GM21529 (cell line): ENCODE measurements around the gene HOXA4.

Experiments used
- ATAC-seq: cut with Tn5 transposase; IDR thresholded peaks from one replicate; pipeline ENCODE4 v1.9.1; 2021; ENCODE audit not compliant: unreplicated experiment

The HOXA4 gene

DNA sequence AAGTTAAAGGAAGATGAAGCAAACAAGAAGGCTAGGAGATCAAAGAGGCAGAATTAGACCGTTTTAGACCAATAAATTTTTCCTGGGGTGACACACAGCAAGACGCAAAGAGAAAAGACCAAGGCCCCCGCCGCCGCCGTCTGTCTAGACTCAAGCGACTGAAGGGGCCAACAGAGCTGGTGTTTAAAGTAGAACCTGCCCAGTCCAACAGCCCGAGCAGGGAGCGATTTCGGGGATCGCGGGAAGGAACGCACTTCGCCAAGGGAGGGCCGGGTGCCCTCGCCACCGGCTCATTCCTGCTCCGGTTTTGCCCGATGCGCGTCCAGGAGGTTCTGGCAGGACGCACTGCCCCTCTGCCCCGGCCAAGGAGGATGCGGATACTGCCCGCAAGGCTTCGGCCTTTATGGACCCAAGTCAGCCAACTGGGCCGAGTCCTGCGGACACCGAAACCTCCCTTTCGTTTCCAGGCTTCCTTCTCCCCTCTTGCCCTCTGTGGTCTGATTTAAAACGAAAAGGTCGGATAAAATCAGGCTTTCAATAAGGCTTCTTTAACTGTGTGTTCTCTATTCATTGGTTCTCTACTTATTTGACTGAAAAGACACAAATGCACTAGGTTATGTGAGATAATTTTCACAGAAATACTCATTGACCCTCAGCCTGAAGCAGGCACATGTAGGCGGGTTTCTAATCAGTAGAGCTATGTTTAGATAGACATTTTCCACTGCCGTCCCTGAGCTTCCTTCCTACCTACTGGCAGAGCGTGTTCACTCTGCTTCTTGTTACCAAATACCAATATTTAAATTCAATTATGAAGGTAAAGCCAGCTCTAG is 28.1 kb upstream of the HOXA4 start:
- ATAC-seq, result no peak

DNA sequence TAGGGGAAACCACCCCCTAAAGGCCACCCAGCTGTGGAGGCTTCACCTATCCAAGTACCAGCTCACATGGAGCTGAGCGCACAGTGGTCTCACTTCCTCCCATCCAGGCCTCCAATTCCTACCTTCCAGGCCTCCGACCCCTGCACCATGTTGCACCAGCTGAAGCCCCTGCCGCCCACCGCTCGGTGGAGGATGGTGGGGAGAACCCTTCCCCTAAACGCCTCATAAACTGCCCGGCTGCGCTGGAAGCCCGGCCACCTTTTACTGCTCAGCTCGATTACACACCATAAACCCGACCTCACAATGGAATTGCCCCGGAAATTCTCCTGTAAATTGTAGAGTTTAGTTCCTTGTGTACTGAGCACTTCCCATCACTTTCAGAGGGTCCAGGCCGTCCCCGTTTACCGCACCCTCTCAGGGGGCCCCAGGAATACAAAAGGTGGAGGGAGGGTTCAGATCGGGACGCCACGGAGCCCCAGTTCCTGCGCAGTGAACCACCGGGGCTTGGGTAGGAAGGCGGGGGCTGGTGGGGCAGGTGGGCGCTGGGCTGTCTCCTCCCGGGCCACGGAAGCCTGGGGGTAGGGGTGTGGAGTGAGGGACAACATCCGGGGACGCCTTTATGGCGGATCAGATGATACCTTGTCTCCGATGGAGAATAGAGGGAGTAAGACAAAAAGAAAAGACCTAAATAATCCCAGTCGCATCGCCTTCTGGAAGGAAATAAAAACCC is 27.3 kb upstream of the HOXA4 start:
- ATAC-seq, result no peak

DNA sequence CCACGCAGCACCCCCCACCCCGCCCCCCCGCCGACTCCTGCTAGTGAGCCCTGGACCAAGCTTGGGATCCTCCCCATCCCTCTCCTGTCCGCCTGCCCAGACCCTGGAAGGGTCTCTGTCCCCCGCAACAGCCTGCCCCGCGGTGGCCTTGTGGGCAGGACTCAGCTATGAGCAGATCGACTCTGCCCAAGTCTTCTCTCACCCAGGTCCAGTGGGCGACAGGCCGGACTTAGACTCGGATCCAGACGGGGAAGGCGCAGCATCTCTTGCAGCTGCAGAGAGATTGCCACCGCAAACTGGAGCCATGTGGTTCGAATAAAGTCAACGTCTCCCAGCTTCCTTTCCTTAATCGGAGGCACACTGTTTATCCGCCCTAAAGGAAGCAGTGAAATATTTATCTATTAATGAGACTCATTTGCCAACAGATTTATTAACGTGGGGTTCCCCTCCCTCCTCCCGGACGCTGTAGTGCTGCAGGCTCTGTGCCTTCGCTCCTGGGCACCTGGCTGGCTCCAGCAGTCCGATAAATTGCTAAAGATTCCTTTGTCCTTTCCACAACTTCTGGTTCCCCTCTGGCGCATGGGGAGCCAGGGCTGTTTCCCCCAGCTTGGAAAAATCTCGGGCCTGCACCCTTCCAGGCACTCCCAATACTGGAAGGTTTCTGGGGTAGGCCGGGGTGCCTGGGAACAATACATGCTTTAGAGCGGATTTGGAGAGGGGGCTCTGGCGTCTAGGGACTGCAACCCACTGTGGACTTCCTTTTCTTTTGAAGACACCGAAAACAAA is 26.6 kb upstream of the HOXA4 start:
- ATAC-seq, result no peak

DNA sequence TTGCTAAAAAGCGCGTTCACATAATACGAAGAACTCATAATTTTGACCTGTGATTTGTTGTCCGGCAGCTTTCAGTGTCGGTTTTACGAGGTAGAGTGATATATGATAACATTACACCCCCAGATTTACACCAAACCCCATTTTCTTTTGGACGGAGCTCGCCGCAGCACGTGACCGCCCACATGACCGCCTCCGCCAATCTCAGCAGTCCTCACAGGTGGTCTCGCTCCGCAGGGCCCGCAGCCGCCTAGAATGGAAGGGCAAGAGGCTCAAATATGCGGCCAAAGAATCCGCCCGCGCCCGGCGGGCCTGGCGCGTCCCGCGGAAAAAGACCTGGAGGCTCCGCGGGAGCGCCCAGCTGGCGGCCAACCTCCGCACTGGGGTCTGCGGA is 25.9 kb upstream of the HOXA4 start, which contains the start of gene HOXA7:
HOXA7 (minus strand) TSS at position 168 of the 391 bp plus-strand sequence; CDS start at position 38, 130 bp downstream.
- ATAC-seq, result no peak

DNA sequence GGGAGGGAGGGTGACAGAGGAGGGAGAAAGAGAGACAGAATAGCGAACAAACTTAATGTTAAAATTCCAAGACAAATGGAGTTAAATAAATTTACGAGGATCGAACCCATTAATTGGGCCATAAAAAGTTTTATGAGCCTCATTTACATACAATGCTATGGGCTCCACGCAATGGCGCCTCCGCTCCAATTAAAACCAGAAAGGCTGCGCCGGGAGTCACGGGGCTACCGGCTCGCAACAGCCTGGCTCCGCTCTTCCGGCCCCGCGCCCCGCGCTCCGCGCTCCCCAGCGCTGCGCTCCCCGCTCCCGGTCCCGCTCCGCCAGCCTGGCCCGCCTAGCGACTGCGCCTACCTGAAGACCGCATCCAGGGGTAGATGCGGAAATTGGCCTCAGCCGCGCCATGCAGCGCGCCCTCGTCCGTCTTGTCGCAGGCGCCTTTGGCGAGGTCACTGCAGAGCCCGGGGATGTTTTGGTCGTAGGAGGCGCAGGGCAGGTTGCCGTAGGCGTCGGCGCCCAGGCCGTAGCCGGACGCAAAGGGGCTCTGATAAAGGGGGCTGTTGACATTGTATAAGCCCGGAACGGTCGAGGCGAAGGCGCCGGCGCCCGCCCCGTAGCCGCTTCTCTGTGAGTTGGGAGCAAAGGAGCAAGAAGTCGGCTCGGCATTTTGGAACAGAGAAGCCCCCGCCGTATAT is 25.4 kb upstream of the HOXA4 start:
- ATAC-seq, result no peak

DNA sequence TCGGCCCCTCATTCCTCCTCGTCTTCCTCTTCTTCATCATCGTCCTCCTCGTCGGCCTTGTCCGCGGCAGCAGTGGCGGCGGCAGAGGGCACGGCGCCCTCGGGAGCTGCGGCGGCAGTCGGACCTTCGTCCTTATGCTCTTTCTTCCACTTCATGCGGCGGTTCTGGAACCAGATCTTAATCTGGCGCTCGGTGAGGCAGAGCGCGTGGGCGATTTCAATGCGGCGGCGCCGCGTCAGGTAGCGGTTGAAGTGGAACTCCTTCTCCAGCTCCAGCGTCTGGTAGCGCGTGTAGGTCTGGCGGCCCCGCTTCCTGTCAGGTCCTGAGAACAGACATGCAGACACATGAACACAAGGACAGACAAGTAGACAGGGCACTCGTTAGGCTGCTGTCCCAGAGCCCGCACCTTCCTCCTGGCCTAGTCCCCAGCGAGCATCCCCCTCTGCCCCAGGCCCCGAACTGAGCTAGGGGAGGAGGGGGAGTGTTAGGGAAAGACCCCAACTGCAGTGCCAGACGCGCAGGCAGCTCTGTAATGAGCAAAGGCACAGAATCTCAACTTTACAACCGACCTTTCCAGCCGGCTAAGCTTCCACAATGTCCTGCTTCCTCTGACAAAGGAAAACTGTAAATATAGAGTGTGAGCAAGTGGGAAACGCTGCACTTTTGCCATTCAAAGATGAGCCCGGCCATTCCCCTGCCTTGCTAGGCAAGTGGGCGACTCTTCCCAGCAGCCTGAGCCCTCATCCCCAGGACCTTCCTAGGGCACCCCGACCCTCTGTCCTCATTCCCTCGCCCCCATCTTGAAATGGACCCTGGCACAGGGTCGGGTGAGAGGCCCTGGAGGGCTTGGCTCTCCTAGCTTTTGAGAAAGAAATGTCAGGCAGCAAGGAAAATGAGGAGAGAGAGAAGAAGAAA is 24.6 kb upstream of the HOXA4 start:
- ATAC-seq, result no peak

DNA sequence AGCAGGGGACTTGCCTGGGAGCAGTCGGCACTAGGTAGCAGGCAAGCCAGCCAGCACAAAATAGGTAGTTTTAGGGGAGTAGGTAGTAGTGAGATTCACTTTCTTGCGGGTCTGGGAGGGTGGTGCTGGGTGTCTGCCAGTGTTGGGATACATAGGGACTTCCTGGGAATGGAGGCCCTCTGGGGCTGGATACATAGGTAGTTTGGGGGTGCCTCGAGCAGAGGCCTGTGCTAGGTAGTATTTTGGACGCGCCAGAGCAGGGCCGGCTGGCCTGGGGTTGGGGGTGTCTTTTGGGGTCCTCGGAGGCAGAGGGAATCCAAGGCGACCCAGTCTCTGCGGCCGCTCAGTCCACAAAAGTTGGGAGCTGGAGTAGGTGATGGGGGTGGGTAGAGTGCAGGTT is 23.8 kb upstream of the HOXA4 start:
- no peak for ATAC-seq

DNA sequence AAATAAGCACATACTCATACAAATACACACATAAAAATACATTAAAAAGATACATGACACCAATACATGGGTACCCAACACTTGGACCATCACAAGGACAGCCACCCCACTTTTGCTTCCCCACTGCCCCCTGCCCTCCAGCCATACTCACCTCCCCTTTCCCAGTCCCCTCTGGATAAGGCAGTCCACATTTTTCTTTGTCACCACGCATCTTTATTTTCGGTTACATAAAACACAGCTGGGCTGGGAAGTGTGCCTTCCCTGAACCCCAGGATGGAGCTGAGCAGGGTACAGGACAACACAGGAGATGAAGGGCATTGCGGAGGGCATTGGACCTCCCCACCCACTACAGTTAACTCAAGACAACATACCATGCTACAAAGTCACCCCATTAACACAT is 23.0 kb upstream of the HOXA4 start:
- no peak for ATAC-seq

DNA sequence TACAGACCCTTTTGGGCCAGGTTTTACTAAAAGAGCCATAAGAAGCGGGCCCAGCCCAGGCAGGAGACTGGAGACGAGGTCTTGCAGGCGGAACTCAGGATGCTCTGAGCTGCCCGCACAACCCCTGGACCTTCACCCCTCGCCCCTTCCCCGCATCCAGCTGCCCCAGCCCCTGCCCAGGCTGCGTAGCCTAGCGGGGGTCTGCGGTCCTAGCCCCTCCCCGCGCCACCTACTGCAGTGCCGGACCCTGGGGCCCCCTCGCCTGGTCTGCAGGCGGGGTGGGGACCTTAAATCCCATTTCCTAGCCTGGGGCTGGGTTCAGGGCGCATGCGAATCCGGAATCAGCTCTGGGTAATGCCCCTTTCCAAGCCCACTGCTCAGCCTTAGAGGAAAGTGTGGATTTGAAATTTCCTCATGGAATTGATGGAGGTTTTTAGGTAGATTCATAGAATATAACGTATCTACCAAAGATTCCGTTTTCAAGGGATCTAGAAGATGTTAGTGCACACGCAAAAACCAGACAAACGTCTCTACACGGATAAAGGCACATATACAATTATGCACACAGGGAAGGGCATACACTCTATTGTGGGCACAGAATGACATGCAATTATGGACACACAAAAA is 22.4 kb upstream of the HOXA4 start:
- ATAC-seq, result no peak

DNA sequence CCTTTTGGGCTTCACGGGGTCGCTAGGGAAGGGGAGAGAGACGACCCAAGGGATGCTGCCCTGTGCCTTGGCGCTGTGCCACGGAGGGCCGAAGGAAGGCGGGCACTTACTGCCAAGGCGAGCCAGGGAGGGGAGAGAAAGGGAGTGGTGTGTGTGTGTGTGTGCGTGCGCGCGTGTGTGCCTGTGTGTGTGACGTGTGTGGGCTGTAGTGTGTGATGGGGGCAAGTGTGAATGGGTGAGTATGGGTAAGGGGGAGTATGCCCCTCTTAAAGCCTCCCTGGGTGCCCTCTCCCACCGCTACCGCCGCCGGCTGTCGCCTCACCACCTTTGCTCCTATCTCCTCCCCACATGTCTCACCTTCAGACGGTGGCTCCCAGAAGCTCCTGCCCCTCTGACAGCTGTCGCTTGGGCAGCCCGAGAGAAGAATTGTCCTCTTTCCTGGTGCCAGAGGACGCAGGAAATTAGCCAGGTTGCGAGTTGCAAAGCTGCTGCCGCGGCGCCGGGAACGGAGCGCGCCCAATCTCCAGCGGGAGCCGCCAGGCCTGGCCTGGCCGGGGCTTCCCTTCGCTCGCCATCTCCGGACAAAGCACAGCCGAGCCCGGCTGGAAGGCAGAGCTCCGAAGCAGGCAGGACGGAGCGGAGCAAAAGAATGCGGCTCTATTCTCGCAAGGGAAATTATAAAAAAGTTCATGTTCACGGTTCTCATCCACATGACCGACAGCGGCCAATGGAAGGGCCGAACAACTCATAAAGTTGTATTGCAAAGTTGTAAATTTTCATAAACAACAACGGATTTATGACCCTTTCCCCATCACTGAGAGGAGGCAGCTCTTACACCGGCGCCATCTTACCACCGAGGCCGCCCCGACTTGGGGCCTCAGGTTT is 21.6 kb upstream of the HOXA4 start, which contains the start of gene HOXA3:
HOXA3 (minus strand) TSS at position 653 of the 885 bp plus-strand sequence. CDS start 41,943 bp downstream, outside the sequence.
- no peak for ATAC-seq

DNA sequence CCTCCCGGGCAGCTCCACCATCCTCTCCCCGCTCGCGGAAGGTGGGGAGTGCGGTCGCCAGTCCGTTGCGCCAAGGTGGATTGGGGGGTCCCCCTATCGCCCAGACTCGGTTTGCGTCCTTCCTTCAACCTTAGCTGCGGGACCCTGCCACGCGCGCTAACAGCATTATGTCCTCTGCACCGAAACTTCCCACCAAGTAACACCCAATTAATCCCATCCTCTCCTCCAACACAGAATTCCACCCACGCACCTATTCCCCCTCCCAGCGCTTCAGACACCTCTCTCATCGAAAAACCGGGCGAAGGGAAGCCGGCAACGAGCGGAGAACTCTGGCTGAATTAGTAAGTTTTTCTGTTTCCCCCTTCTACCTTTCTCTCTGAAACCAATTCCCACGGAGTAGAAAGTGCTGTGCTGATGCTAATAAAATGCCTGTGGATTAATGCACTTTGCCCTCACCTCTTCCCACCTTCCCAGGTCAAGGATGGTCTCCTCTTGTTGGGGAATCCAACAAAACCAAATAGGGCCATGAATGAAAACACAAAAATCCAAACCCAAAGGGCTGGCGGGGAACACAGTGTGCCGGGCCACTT is 20.9 kb upstream of the HOXA4 start:
- ATAC-seq, result no peak

DNA sequence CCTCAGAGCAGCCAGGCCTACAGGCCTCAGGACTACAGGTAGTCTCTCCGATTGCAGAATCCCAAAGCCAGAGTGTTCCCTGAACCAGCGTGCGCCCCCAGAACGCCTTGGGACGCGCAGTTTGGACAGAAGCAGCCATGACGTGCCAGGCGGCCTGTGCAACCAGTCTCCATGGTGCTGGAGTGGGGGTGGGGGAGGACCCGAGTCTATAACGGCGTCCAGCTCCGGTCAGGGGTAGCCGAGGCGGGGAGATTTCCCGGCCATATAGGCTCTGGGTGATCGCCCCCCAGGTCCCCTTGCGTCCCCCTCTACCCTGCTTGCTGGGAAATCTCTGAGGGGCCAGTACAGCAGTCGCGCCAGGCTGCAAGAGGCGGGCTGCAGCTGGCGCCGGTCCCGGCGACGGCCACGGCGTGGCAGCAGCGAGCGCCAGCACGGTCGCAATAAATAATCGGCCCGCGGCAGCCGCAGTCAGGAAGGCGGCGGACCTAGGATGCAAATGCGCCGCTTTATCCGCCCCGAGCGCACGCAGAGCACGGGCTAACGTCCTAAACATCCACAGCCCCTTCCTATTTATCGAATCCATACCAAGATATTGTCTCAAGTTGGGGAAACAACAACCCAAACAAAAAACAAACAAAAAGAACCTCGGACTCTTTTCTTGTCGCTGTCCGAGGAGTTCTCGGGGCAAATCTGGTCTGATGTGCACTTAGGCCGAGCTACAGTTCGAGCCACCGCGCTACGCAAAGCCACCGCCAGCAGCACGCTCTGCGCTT is 20.2 kb upstream of the HOXA4 start:
- peak; percentile 86 for ATAC-seq

DNA sequence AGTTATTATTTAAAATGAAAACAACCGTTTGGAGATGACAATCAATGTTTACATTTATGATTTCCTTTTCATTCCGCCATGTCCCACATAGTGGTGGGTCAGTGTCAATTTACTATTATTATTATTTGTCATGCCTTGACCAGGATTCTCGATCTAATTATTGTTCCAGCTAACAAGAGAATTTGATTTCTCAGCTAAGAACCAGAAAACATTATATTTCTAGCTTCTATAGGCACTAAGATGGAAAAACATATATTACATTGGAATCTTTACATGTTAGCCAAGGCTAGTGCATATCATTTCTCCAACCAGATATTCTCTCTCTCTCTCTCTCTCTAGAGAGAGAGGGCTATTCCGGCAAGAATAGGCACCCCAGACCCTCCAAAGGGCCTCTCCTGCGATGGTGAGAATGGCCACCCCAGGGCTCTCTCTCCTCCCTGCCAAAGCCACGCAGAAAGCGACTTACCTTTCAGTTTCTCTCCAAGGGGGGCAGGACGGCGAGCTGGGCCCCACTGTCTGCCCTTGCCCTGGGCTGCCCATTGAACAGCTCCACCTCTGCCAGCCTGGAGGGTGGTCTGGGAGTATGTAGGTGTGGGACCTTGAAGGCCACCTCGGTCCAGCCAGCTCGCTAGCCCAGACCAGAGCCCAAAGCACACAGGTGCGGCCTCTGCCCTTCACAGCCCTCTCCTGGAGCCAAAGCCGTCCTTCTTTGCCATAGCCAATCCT is 19.4 kb upstream of the HOXA4 start:
- no peak for ATAC-seq

DNA sequence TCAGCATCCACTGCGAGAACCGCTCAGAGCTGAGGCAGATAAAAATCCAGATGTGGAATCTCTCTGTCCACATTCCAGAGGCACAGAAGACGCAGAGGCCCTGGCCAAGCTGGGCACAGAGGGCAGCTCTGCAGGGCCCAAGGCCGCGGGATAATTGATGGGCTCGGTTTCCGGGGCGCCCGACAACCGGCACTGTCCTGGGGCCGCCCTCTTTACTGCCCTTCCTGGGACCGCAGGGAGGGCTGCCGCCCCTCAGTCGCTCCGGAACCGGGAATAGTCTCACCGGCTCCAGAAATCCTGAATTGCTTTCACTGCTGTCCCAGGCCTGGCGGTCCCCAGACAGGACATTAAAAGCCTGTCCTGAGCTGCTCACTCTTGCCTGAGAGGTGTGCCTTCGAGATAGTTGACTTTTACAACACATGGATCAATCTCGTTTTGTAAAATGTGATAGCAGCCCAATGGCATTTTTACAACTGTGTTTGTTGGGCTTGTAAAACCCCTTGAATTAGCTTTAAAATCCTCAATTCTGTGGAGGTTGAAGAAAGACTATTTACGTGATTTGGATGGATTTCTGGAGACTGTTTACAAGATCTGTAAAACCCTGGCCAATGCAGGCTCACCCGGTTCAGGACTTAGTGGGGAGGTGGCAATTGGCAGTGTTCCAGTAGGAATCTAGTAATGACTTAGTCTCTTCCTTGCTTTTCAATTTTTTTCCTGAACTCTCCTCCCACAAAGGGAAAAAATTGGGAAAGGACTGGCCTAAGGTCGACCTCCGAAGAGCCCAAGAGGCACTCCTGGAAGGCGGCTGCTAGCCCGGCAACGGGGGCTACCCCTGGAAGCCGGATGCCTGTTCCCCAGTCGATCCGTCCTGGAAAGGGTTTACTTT is 18.4 kb upstream of the HOXA4 start:
- ATAC-seq, result no peak

DNA sequence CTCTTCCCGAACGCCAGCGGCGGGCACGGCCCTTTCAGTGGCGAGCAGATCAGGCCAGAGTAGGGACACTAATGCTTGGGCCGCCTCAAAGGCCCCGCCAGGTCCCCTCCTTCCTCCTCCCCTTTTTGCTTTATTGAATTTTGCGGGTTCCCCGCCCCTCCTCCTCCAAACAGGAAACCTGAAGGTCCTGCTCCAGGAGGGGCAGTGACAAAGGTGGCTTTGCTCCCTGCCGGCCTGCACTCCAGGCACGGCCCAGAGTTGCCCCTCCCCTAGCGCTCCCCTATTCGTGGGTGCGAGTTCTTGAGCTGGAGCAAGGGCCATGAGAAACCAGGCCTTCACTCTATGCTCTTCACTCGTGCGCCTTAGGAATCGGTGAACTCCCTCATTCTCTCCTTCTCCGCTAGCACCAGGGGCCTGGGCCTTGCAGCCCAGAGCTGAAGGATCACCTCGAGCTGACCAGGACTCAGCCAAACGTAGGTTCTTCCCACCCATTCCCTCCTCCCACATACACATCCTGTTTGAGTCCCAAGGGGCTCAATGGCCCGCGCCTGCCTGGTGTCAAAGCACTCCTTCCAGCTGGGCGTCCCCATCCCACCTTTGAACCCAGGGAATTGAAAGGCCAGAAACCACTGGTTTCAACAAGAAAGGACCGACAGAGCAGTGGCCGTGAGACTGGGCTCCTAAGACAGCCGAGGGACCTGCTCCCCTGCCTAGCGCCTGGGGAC is 17.6 kb upstream of the HOXA4 start:
- ATAC-seq, result no peak
